Testis (tissue), 2 donors: ENCODE measurements around the gene INO80B.

Experiments used
- POLR2A ChIP-seq: fragments of 450-650 bp; IDR thresholded peaks from one replicate; pipeline ENCODE4 v1.6.1; 2017; ENCODE audit warnings: antibody characterized with exemption, mild to moderate bottlenecking, moderate library complexity
- TF ChIP-seq, protein P1 (sequence below), 3 experiments: fragments of 450-650 bp in 2 of 3; fragments of 200-600 bp in 1 of 3; sonication (generic) in 1 of 3; IDR thresholded peaks; one replicate each; pipeline ENCODE4 v1.5.1; 2016 to 2019; ENCODE audit warnings: antibody characterized with exemption in 3 of 3, mild to moderate bottlenecking in 2 of 3, moderate library complexity in 1 of 3

DNA sequence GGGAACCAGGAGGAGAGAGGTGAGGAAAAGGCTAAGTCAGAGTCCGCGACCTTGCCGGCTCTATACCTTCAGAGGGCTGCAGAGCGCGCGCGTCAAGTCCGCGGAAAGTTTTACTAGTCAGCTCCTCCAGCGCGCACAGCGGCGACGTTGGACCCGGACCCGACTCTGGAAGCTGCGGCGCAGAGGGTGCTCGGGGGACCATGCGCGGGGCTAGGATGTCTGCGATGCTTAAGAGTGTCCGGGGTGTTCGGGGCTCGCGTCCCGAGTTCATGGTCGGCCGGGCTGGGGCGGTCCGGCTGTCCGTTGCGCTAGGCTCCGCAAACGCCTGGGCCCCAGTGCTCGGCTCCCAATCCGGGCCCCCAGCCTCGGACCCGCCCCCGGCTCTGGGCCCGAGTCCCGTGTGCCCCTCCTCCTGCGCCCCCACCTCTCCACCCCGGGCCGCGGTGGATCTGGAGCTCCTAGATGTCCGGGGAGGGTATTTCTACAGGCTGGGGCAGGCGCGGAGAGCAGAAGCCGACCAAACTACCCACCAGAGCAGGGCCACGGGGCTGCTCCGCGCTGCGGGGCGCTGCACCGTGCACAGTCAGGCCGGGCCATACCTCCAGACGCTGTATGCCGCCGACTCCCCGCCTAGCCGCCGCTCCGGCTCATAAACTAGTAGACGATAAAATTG lies 44.5 kb downstream of the INO80B start, which contains the start of gene LBX2:
- TF ChIP-seq, protein P1, sequence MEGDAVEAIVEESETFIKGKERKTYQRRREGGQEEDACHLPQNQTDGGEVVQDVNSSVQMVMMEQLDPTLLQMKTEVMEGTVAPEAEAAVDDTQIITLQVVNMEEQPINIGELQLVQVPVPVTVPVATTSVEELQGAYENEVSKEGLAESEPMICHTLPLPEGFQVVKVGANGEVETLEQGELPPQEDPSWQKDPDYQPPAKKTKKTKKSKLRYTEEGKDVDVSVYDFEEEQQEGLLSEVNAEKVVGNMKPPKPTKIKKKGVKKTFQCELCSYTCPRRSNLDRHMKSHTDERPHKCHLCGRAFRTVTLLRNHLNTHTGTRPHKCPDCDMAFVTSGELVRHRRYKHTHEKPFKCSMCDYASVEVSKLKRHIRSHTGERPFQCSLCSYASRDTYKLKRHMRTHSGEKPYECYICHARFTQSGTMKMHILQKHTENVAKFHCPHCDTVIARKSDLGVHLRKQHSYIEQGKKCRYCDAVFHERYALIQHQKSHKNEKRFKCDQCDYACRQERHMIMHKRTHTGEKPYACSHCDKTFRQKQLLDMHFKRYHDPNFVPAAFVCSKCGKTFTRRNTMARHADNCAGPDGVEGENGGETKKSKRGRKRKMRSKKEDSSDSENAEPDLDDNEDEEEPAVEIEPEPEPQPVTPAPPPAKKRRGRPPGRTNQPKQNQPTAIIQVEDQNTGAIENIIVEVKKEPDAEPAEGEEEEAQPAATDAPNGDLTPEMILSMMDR (IDR thresholded peaks at IDR 0.05): no peak
- TF ChIP-seq POLR2A: no peak
